ENCODE data around the gene SF3A2.

DNA sequence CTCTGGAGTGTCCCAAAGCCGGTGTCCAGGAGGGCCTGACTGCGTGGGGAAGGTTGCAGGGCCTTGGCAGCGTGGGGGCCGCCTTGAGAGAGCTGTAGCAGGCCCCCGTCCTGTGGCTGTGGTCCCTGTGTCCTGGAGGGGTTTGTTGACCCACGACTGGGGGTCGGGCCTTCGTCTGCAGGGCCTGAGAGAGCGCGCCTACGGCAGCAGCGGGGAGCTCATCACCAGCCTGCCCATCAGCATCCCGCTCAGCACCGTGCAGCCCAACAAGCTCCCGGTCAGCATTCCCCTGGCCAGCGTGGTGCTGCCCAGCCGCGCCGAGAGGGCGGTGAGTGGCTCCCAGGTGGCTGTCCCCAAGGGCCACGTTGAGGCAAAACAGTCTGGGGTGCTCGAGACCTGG, 19.0 kb upstream of the SF3A2 start:
- no peak for TF ChIP-seq POLR2A (IDR thresholded peaks at IDR 0.05)
- TF ChIP-seq, protein P1, sequence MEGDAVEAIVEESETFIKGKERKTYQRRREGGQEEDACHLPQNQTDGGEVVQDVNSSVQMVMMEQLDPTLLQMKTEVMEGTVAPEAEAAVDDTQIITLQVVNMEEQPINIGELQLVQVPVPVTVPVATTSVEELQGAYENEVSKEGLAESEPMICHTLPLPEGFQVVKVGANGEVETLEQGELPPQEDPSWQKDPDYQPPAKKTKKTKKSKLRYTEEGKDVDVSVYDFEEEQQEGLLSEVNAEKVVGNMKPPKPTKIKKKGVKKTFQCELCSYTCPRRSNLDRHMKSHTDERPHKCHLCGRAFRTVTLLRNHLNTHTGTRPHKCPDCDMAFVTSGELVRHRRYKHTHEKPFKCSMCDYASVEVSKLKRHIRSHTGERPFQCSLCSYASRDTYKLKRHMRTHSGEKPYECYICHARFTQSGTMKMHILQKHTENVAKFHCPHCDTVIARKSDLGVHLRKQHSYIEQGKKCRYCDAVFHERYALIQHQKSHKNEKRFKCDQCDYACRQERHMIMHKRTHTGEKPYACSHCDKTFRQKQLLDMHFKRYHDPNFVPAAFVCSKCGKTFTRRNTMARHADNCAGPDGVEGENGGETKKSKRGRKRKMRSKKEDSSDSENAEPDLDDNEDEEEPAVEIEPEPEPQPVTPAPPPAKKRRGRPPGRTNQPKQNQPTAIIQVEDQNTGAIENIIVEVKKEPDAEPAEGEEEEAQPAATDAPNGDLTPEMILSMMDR (IDR thresholded peaks at IDR 0.05 in 8 of 11, conservative IDR thresholded peaks at IDR 0.05 in 3 of 11) = no peak
- peak in 1 of 3 donors; percentile 31 for TF ChIP-seq POLR2AphosphoS5 (IDR thresholded peaks at IDR 0.05)
